RCC 7860 (cell line): ENCODE measurements around the gene BCL7A.
A peak's percentile ranks its signal among the peaks of the same experiment; 100 is the strongest.
"Not testable (repeated sequence)": the region's sequence is repeated elsewhere in the genome, so short reads cannot be mapped to it uniquely, and the experiment has no call there.

Source experiments
- DNase-seq: peaks from one replicate; pipeline ENCODE4 v3.0.0-alpha.2; 2015; ENCODE audit warnings: low spot score
- FAIRE-seq: peaks from 2 replicates; lab custom pipeline; 2012; peaks lifted over from hg19 to GRCh38; lab: Jason Lieb, UNC

BCL7A gene

DNA sequence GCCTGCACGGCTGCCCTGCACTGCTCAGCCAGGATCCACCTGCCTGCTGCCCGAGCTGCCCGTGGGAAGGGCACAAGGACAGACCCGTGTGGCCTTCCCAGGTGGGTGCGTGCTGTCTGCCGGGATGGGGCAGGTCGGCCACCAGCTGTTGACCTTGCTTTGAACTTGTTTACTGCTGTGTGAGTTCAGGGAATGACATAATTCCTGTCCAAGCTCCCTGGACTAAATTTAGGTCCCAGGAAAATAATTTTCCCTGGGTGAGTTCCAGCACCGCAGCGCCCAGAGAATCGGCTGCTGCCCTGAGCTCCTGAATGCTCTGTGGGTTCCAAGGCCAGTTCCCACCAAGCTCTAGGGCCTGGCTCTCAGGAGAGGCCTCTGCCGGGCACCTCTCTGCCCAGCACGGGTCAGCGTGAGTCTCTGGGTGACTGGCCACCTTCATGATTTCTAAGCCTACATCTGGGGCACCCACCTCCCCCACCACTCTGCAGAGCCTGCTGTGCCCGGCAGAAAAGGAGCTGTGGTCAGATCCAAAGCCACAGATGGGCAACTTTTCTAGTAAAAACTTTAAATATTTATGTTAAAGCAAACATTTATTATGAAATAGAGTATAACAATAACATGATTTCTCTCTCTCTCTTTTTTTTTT is 29.7 kb downstream of the BCL7A start:
- DNase-seq (no peak), FAIRE-seq (no peak)

GRCh38 chr12:122052285-122052684 is 30.6 kb downstream of the BCL7A start:
- FAIRE-seq (no peak), DNase-seq (no peak)

- no peak for DNase-seq
- no peak for FAIRE-seq
These were observed 33.3 kb downstream of the BCL7A start for GRCh38 chr12:122054842-122055520.

DNA sequence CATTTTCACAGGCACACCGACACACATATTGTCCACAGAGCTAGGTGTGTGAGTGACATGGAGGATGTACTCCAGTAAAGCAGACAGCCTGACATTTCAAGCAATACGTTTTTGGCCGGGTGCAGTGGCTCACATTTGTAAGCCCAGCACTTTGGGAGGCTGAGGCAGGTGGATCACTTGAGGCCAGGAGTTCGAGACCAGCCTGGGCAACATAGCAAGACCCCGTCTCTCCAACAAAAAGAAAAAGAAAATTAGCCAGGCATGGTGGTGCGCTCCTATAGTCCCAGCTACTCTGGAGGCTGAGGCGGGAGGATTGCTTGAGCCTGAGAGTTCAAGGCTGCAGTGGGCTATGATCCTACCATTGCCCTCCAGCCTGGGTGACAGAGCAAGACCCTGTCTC is 34.7 kb downstream of the BCL7A start:
- not testable (repeated sequence) for FAIRE-seq, DNase-seq

DNA sequence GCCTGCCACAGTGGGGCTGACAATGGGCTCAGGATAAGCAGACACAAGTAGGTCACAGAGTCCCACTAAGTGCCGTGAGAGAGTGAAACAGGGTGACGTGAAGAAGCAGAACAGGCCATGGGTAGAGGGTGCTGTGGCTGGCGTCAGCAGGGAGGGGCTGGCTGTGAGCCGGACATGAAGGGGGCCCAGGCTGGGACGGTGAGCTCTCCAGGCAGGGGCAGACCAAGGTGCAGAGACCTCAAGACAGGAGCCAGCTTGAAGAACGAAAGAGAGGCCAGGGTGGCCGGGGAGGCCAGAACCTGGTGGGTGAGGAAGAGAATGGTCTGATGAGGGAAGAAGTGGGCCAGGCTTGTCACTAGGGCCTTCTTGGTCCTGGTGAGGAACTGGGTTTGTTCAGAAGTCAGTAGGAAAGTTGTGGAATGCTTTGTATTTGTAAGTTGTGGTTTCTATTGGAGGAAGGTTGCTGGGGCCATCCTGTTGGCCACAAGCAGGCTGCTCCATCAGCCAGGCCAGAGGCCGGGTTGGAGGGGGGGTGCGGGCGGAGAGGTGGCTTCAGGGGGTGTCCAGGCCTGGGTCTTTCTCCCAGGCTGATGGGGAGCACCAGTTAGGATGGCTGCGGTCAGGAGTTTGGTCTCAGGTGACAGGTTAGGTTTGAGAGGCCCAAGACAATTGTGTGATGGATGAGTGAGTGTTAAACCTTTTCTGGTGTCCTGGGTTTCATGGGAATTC is 35.5 kb downstream of the BCL7A start:
- DNase-seq (no peak), FAIRE-seq (no peak)

DNA sequence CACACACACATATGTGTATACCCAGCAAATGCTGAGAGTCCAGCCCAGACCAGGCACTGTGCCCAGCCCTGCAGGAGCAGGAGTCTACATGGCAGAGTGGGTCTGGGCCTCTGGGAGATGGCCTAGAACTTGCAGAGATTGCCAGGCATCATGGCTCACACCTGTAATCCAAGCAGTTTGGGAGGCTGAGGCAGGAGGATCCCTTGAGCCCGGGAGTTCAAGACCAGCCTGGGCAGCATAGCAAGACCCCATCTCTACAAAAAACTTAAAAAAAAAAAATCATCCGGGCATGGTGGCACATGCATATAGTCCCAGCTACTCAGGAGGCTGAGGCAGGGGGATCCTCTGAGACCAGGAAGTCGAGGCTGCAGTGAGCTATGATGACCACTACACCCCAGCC is 36.1 kb downstream of the BCL7A start:
- no peak for DNase-seq
- no peak for FAIRE-seq

- FAIRE-seq (no peak), DNase-seq (no peak)
These were observed 37.0 kb downstream of the BCL7A start for GRCh38 chr12:122058549-122059149.

GRCh38 chr12:122059203-122059960 is 37.7 kb downstream of the BCL7A start:
- DNase-seq: no peak
- no peak for FAIRE-seq

DNA sequence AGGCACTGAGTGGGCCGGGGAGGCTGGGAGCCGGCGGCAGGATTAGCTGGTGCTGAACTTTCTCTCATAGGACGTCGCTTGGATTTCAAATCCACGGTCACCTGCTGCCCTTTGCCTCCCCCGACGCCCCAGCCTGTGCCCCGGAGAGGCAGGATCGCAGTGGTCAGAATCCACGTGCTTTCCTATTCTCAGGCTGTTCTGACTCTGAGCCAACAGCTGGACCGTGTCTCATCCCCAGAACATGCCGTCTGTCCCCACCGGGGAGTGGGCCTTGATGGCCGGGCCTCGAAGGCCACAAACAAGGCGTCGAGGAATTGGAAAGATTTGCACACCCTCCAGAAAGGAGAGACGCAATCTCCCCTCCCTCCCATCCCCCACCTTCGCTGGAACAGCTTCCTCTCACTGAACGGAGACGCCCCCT is 38.4 kb downstream of the BCL7A start:
- DNase-seq: no peak
- no peak for FAIRE-seq

DNA sequence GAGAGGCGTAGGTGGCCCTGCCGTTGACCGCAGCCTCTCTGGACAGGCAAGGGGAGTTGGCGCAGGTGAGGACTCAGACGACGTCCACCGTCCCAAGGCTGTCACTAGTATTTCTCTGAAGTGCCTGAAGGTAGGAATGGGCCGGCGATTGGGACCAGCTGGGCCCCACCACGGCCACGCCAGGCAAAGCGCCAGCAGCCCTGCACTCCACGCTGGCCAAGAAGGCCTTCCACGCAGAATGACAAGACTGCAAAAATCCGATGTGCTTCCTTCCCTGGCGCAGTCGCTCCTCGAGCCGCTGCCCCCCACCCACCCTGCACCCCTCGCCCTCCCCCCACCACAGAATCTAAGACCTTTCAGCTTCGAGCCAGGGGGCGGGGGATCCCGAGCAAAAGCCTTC is 39.6 kb downstream of the BCL7A start:
- no peak for DNase-seq
- FAIRE-seq: no peak

GRCh38 chr12:122062832-122063693 is 41.4 kb downstream of the BCL7A start:
- peak; percentile 87 for DNase-seq
- peak; percentile 81 for FAIRE-seq

DNA sequence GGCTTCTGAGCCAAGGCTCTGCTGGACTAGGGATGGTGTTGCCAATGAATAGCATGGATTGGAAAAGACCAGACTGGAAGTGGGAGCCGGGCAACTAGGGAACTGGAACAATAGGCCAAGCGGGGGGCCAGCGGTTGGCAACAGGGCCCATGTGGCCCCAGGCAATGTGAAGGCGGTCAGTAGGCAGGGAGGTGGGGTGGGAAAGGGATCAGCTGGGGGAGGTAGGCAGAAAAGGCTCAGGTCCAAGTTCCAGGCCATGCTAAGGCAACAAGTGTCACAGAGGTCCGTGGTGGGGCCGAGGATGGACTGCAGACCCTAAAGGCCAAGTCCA is 42.0 kb downstream of the BCL7A start:
- DNase-seq (no peak), FAIRE-seq (no peak)

DNA sequence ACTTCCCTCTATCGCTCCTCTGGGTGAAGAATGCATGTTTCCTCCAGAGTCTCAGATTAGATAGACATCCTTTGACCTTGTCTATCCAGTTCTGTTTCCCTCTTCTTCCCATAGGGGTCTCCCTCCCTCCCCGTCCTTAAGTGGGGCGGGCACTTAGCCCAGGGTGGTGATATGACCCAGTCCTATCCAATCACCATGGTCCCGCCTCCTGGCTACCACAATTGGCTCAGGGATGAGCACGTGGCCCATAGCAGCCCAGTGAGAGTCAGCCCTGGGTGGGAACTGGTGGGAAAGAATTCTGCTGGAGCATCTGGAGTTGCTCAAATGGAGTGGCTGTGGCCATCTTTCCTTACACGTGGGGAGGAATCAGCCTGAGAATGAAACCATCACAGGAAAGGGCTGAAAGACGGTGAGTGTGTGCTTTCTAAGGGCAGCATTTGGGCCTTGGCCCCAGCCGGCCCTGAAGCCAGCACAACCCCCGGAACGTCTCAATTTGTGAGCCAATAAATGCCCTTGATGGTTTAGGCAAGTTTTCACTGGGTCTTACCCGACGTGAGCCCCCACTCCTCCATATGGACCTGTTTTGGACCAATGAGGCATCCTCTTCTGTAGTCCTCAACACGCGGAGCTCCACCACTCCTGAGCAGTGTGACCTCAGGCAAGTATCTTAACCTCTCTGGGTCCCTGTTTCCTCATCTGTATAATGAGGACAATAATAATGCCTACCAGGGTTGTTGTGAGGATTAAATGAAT is 42.5 kb downstream of the BCL7A start:
- DNase-seq: peak; percentile 97
- FAIRE-seq: peak; percentile 93

- FAIRE-seq (peak; percentile 91), DNase-seq (peak; percentile 95)
These were observed 43.3 kb downstream of the BCL7A start for GRCh38 chr12:122064780-122065588.

GRCh38 chr12:122067548-122067947 is 45.9 kb downstream of the BCL7A start:
- no peak for DNase-seq
- no peak for FAIRE-seq

- no peak for DNase-seq
- FAIRE-seq: no peak
These were observed 46.3 kb downstream of the BCL7A start for GRCh38 chr12:122067966-122068365.

- DNase-seq: peak; percentile 78
- peak; percentile 33 for FAIRE-seq
These were observed 50.6 kb downstream of the BCL7A start for GRCh38 chr12:122072031-122072970.
